Measurements from ENCODE around the gene POU6F2. TPM values are rescaled to one million over a fixed set of nuclear protein-coding genes. Genes with fewer than 3 reads are reported as not detected.

POU6F2 gene
- total and polyA plus RNA-seq, 2 of the 4 experiments (the other 2 are of a cell fraction), result not detected

- DNase-seq (no peak), ATAC-seq (ENCODE audit: low read depth) (no peak)
- H3K27me3 ChIP-seq (ENCODE audit: control insufficient read depth, insufficient read depth, low read length), result peaks cover under 1% of the 10 kb centered on the region; the same call in 1 of the 2 replicates
- H2AK9ac ChIP-seq (replicated peaks; ENCODE audit: low read depth, low read length, poor library complexity), result no peak overlapping the region
- no peak overlapping the region for H2BK20ac ChIP-seq (ENCODE audit: low read depth, low read length)
- no peak overlapping the region for H3K4ac ChIP-seq (ENCODE audit: low read depth, low read length)
- H4K20me1 ChIP-seq (ENCODE audit: insufficient read depth, low read length), result no peaks in the 10 kb centered on the region
- intact Hi-C loops (cut with micrococcal nuclease) (loop anchor here (10.0 kb wide), 1 partner anchor 393 kb away; no protein-coding TSS in a partner anchor), dilution Hi-C loops (cut with HindIII; ENCODE audit: low sequenced_read_pairs, unreplicated experiment) (no loop called here), in situ Hi-C loops (cut with MboI; ENCODE audit: low sequenced_read_pairs) (loop anchor here (25.0 kb wide), 2 partner anchors 531 to 681 kb away; no protein-coding TSS in a partner anchor)
- BruUV-seq (replicated peaks), result no TSS peak
- H4K91ac ChIP-seq (ENCODE audit: insufficient read depth, low read depth, low read length), result no peak overlapping the region
- H3K9ac ChIP-seq (ENCODE audit: low read depth, low read length), result no peak overlapping the region
- no peaks in the 10 kb centered on the region for H3K36me3 ChIP-seq (ENCODE audit: control insufficient read depth, insufficient read depth, low read length)
- no peak overlapping the region for H3K18ac ChIP-seq (ENCODE audit: low read depth, low read length)
- no peak overlapping the region for H2BK120ac ChIP-seq (ENCODE audit: low read depth, low read length)
- H4K8ac ChIP-seq (ENCODE audit: low read depth in 2 of 2, low read length in 2 of 2), result no peak overlapping the region
- no peak overlapping the region for H3K4me3 ChIP-seq (ENCODE audit: insufficient read depth, low read depth, low read length)
- H3K4me2 ChIP-seq (ENCODE audit: low read depth, low read length), result no peak overlapping the region
- H3K4me1 ChIP-seq (ENCODE audit: control insufficient read depth, insufficient read depth, low read length), result no peaks in the 10 kb centered on the region
- TF ChIP-seq CHD1 (IDR thresholded peaks at IDR 0.05; ENCODE audit: low read depth, low read length) (no peak), NFE2L2 (IDR thresholded peaks at IDR 0.05; ENCODE audit: low read depth, low read length) (no peak), POLR2A (IDR thresholded peaks at IDR 0.05; ENCODE audit: low read depth, low read length) (no peak), MAZ (IDR thresholded peaks at IDR 0.05; ENCODE audit: borderline replicate concordance, low read depth, low read length) (no peak), BHLHE40 (IDR thresholded peaks at IDR 0.05; ENCODE audit: low read depth, low read length) (no peak), SMC3 (IDR thresholded peaks at IDR 0.05; ENCODE audit: low read depth, low read length) (no peak), CTCF (conservative IDR thresholded peaks at IDR 0.05; ENCODE audit: low read depth, low read length) (no peak), MXI1 (IDR thresholded peaks at IDR 0.05; ENCODE audit: borderline replicate concordance, low read depth, low read length) (no peak), CEBPB (IDR thresholded peaks at IDR 0.05; ENCODE audit: low read depth, low read length) (no peak), RFX5 (IDR thresholded peaks at IDR 0.05; ENCODE audit: low read depth, low read length) (no peak), FOS (IDR thresholded peaks at IDR 0.05; ENCODE audit: low read depth, low read length) (no peak), RAD21 (IDR thresholded peaks at IDR 0.05; ENCODE audit: low read length) (no peak)
- TF ChIP-seq, protein P1, sequence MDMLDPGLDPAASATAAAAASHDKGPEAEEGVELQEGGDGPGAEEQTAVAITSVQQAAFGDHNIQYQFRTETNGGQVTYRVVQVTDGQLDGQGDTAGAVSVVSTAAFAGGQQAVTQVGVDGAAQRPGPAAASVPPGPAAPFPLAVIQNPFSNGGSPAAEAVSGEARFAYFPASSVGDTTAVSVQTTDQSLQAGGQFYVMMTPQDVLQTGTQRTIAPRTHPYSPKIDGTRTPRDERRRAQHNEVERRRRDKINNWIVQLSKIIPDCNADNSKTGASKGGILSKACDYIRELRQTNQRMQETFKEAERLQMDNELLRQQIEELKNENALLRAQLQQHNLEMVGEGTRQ (IDR thresholded peaks at IDR 0.05; ENCODE audit: low read depth, low read length), result no peak
- H3K27ac ChIP-seq (ENCODE audit: insufficient read depth, low read length), result no peak overlapping the region
- H2BK5ac ChIP-seq (ENCODE audit: low read depth, low read length, poor library complexity, severe bottlenecking), result no peak overlapping the region
- no peak overlapping the region for H3K56ac ChIP-seq (ENCODE audit: extremely low read depth, insufficient read depth, low read length)
- no peak overlapping the region for H2AK5ac ChIP-seq (ENCODE audit: low read depth, low read length)
- no peaks in the 10 kb centered on the region for H3K9me1 ChIP-seq (ENCODE audit: insufficient read depth, low read length)
- no peak overlapping the region for H4K5ac ChIP-seq (ENCODE audit: low read depth, low read length)
- POLR2A ChIA-PET (ENCODE audit: unreplicated experiment), result no interaction called here
- H2BK15ac ChIP-seq (ENCODE audit: low read depth, low read length), result no peak overlapping the region
- H3K14ac ChIP-seq (replicated peaks; ENCODE audit: low read depth, low read length), result no peak overlapping the region
- H3K79me1 ChIP-seq (ENCODE audit: low read depth in 1 of 2, low read length in 2 of 2), result no peaks in the 10 kb centered on the region
- no peak overlapping the region for H2AFZ ChIP-seq (replicated peaks; ENCODE audit: low read length, poor library complexity)
- no CpG with 5 or more reads among the region's 2 CpGs for WGBS, 2 experiments (ENCODE audit: extremely low coverage in 2 of 2, insufficient read length in 1 of 2)
- CTCF ChIA-PET, result interaction anchor here (0.6 to 0.8 kb wide), 3 partner anchors 15 to 562 kb away, joined by 3 to 4 read pairs (median 3); no protein-coding TSS in a partner anchor
- no peak overlapping the region for H3K23ac ChIP-seq (ENCODE audit: low read depth, low read length)
- no peaks in the 10 kb centered on the region for H3K9me3 ChIP-seq (ENCODE audit: control insufficient read depth, insufficient read depth, low read length)
These were observed 490.6 kb downstream of the POU6F2 start for GRCh38 chr7:39468261-39468660.

Measured in IMR-90 (cell line).